ENCODE results near the gene RAB3B. TPM values are rescaled to one million over a fixed set of nuclear protein-coding genes. Genes with fewer than 3 reads are reported as not detected.

The RAB3B gene
- total and polyA plus RNA-seq, 2 donors = 0.07 to 0.24 TPM

DNA sequence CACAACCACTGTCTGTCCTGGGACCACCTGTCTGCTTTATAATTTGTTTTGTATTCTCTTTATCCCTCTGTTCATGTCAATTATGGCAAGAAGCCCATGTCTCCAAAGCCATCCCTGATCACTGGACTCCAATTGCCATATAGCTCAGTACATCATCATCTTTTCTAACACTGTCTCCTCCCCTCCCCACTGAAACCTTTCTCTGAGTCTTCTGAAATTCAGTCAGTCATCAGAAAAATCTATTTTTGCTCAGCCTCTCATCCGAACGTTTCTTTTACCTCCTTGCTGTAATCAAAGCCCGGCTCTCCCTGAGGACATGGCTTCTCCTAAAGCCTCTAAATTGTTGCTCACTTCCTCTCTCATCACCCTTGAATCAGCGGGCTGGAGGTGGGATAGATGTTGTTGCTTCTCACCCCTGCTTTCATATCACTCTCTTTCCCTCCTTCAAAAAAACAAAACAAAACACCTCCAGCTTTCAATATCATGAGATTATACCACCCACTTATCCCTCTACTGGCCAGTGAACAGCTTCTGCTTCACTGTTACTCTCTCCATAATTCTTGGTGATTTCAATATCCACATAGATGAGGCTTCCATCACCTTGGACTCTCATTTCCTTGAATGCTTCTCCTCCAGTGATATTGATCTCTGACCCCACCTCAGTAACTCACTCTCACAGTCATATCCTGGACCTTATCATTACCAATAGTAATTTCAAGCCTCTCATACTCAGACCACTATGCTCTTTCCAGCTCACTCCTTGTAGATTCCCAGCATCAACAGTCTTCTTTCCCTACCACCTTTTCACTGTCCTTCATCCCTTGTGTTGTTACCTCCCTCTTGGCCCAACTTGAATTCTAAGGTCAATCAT lies 27.8 kb downstream of the RAB3B start:
- 90% methylated on average over 4 of the region's 4 CpGs for WGBS

DNA sequence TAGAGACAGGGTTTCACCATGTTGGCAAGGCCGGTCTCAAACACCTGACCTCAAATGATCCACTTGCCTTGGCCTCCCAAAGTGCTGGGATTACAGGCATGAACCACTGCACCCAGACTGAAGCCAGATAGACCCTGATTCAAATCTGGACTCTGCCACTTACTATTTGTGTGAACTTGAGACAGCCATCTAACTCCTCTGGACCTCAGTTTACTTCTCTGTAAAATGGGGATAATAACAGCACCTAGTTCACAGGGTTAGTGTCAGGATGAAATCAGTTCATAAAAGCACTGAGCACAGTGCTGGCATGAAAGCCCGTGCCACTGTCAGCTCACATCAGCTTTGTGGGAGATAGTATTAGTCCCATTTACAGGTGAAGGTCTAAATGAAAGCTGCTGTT lies 28.5 kb downstream of the RAB3B start:
- Histone ChIP-seq H3K9me3 (ENCODE audit: control insufficient read depth in 2 of 2, insufficient read depth in 1 of 2, low read length in 1 of 2) (no peaks in the 10 kb centered on the region), H3K36me3 (ENCODE audit: control insufficient read depth in 2 of 2, insufficient read depth in 2 of 2, low read length in 1 of 2) (no peaks in the 10 kb centered on the region), H3K27ac (ENCODE audit: low read depth in 1 of 2, low read length in 1 of 2) (no peak overlapping the region), H3K4me3 (ENCODE audit: low read length in 2 of 2) (no peak overlapping the region), H3K4me1 (ENCODE audit: control insufficient read depth in 2 of 2, insufficient read depth in 2 of 2, low read length in 2 of 2) (no peaks in the 10 kb centered on the region), H3K27me3 (ENCODE audit: control insufficient read depth in 2 of 2, insufficient read depth in 1 of 2, low read length in 1 of 2) (no peaks in the 10 kb centered on the region)
- no peak for DNase-seq (ENCODE audit: low read depth in 6 of 9, low spot score in 9 of 9)
- WGBS = 98% methylated on average over 2 of the region's 2 CpGs

More for the DNA sequence above, 27.8 kb downstream of the RAB3B start:
- Histone ChIP-seq H3K4me1 (ENCODE audit: control insufficient read depth in 2 of 2, insufficient read depth in 2 of 2, low read length in 2 of 2) (no peaks in the 10 kb centered on the region), H3K4me3 (ENCODE audit: low read length in 2 of 2) (no peak overlapping the region), H3K9me3 (ENCODE audit: control insufficient read depth in 2 of 2, insufficient read depth in 1 of 2, low read length in 1 of 2) (no peaks in the 10 kb centered on the region), H3K27ac (ENCODE audit: low read depth in 1 of 2, low read length in 1 of 2) (no peak overlapping the region), H3K36me3 (ENCODE audit: control insufficient read depth in 2 of 2, insufficient read depth in 2 of 2, low read length in 1 of 2) (no peaks in the 10 kb centered on the region), H3K27me3 (ENCODE audit: control insufficient read depth in 2 of 2, insufficient read depth in 1 of 2, low read length in 1 of 2) (no peaks in the 10 kb centered on the region)
- no peak for DNase-seq (ENCODE audit: low read depth in 6 of 9, low spot score in 9 of 9)

DNA sequence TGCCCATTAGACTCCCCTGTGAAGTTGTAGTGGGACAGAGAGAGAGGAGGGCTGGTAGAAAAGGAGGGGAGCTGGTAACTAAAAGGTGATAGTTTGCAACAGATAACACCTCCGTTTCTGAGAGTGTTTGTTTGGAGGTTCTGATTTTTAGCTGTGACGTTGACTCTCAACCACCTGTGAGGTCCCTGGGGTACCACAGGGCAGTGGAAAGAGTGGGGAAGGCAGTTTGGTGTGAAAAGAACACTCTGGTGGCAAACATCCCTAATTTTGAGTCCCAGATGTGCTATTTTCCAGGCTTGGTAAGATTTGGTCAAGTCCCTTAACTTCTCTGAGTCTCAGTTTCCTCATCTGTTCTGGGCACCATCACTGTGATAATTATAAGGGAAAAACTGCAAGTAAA lies 29.3 kb downstream of the RAB3B start:
- Histone ChIP-seq H3K4me1 (ENCODE audit: control insufficient read depth in 2 of 2, insufficient read depth in 2 of 2, low read length in 2 of 2) (no peaks in the 10 kb centered on the region), H3K27me3 (ENCODE audit: control insufficient read depth in 2 of 2, insufficient read depth in 1 of 2, low read length in 1 of 2) (no peaks in the 10 kb centered on the region)

DNA sequence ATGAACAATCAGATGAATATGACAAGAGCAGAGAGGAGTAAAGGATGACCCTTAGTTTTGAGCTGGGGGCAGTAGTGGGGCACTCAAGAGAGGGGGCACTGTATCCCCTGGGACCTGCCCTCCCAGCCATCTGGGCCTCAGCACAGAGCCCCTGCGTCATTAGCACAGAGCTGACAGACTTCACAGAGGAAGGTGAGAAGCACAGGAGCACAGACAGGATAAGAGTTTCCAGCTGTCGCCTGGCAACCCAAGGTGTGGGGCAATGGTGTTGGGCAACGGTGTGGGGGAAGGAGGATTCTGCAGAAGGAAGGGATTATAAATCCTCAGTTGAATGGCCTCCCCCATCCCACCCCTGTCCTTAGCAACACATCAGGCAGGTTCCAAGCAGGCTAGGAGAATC lies 30.2 kb downstream of the RAB3B start:
- DNase-seq (ENCODE audit: low read depth in 6 of 9, low spot score in 9 of 9) = no peak
- Histone ChIP-seq H3K9me3 (ENCODE audit: control insufficient read depth in 2 of 2, insufficient read depth in 1 of 2, low read length in 1 of 2) (no peaks in the 10 kb centered on the region), H3K36me3 (ENCODE audit: control insufficient read depth in 2 of 2, insufficient read depth in 2 of 2, low read length in 1 of 2) (no peaks in the 10 kb centered on the region), H3K4me3 (ENCODE audit: low read length in 2 of 2) (no peak overlapping the region), H3K27ac (ENCODE audit: low read depth in 1 of 2, low read length in 1 of 2) (no peak overlapping the region), H3K4me1 (ENCODE audit: control insufficient read depth in 2 of 2, insufficient read depth in 2 of 2, low read length in 2 of 2) (no peaks in the 10 kb centered on the region), H3K27me3 (ENCODE audit: control insufficient read depth in 2 of 2, insufficient read depth in 1 of 2, low read length in 1 of 2) (no peaks in the 10 kb centered on the region)
- WGBS = 70% methylated on average over 3 of the region's 3 CpGs

More for the DNA sequence above, 29.3 kb downstream of the RAB3B start:
- Histone ChIP-seq H3K36me3 (ENCODE audit: control insufficient read depth in 2 of 2, insufficient read depth in 2 of 2, low read length in 1 of 2) (no peaks in the 10 kb centered on the region), H3K4me3 (ENCODE audit: low read length in 2 of 2) (no peak overlapping the region), H3K9me3 (ENCODE audit: control insufficient read depth in 2 of 2, insufficient read depth in 1 of 2, low read length in 1 of 2) (no peaks in the 10 kb centered on the region), H3K27ac (ENCODE audit: low read depth in 1 of 2, low read length in 1 of 2) (no peak overlapping the region)
- WGBS = 78% methylated on average over 2 of the region's 2 CpGs
- no peak for DNase-seq (ENCODE audit: low read depth in 6 of 9, low spot score in 9 of 9)

DNA sequence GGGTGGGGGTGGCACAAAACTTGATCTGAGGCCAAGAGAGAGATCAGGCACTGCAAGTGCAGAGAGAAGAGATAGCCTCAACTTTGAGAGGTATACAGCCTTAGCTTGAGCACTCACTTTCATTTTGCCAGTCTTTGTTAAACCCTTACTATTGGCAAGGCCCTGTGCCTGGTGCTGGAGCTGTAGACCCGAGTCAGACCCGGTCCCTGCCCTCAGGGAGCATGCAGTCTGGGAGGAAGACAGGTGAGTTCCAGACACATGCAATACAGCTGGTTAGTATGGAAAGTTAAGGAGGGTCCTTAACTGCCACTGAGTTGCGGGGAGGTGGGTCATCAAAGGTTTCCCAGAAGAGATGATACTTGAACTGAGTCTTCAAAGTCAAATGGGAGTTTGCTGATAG lies 31.7 kb downstream of the RAB3B start:
- Histone ChIP-seq H3K4me3 (ENCODE audit: low read length in 2 of 2) (no peak overlapping the region), H3K4me1 (ENCODE audit: control insufficient read depth in 2 of 2, insufficient read depth in 2 of 2, low read length in 2 of 2) (no peaks in the 10 kb centered on the region), H3K9me3 (ENCODE audit: control insufficient read depth in 2 of 2, insufficient read depth in 1 of 2, low read length in 1 of 2) (no peaks in the 10 kb centered on the region), H3K27me3 (ENCODE audit: control insufficient read depth in 2 of 2, insufficient read depth in 1 of 2, low read length in 1 of 2) (no peaks in the 10 kb centered on the region), H3K36me3 (ENCODE audit: control insufficient read depth in 2 of 2, insufficient read depth in 2 of 2, low read length in 1 of 2) (no peaks in the 10 kb centered on the region), H3K27ac (ENCODE audit: low read depth in 1 of 2, low read length in 1 of 2) (no peak overlapping the region)
- no peak for DNase-seq (ENCODE audit: low read depth in 6 of 9, low spot score in 9 of 9)
- WGBS = 97% methylated on average over 3 of the region's 3 CpGs

DNA sequence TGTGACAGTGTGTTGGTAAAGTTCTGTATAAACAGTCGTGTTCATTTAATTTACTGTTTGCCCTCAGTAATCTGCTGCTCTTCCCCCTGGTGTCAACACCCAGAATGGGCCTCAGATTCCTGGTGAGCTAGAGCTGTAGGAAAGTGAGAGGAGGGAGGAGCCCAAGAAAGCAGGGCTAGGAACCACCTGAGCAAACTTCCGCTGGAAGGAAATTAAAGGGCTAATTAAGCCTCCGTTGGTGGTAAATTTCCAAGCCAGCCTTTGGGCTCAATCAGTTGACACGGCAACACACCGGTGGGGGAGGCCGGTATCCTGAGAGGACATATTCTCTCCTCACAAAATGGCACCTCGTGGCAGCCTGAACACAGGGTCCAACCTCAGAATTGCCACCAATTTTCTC lies 32.9 kb downstream of the RAB3B start:
- DNase-seq (ENCODE audit: low read depth in 6 of 9, low spot score in 9 of 9) = no peak
- H3K9me3 ChIP-seq (ENCODE audit: control insufficient read depth in 2 of 2, insufficient read depth in 1 of 2, low read length in 1 of 2) = no peaks in the 10 kb centered on the region
- H3K4me3 ChIP-seq (ENCODE audit: low read length in 2 of 2) = no peak overlapping the region
- no peak overlapping the region for H3K27ac ChIP-seq (ENCODE audit: low read depth in 1 of 2, low read length in 1 of 2)
- H3K27me3 ChIP-seq (ENCODE audit: control insufficient read depth in 2 of 2, insufficient read depth in 1 of 2, low read length in 1 of 2) = no peaks in the 10 kb centered on the region
- H3K4me1 ChIP-seq (ENCODE audit: control insufficient read depth in 2 of 2, insufficient read depth in 2 of 2, low read length in 2 of 2) = no peaks in the 10 kb centered on the region
- no peaks in the 10 kb centered on the region for H3K36me3 ChIP-seq (ENCODE audit: control insufficient read depth in 2 of 2, insufficient read depth in 2 of 2, low read length in 1 of 2)
- 88% methylated on average over 7 of the region's 7 CpGs for WGBS

DNA sequence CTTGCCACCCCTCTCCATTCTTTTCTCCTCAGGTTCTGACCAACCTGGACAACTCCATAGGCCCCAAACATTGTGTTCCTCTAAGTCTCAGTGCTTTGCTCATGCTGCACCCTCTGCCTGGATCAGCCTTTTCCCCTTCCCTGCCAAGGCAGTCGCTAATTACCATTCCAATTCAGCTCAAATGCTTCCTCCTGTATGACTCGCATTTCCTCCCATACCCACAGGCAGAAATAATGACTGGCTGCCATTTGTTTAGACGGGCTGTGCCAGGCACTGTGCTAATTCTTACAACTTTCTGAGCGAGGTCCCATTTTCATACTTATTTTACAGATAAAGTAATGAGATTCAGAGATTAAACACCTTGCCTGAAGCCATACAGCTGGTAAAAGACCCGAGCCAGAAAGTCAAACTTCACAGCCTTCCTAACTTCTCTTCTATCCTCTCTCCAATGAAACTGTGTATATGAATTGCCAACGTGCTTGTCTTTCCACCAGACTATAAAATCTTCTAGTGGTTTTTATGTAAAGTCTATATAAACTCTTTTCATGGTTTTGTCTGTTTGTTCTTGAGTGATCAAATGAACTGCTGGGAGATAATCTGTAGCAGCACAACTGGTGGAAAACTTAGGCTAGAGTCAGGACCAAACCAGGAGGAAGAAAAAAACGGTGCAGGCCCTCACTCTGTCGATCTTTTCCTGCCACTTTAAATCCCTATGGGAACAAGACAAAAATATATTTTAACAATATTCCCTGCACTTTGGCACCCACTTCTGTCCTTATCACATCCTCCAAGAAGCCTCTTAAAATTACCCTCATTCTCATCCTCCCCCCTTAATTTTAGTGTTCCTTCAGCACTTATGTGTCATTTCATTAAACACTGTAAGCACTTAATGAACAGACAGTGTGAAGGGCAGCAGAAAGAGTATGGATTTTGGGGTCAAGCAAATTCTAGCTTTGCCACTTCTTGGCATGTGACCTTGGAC lies 33.7 kb downstream of the RAB3B start:
- H3K36me3 ChIP-seq (ENCODE audit: control insufficient read depth in 2 of 2, insufficient read depth in 2 of 2, low read length in 1 of 2) = no peaks in the 10 kb centered on the region
- H3K4me1 ChIP-seq (ENCODE audit: control insufficient read depth in 2 of 2, insufficient read depth in 2 of 2, low read length in 2 of 2) = no peaks in the 10 kb centered on the region
- DNase-seq (ENCODE audit: low read depth in 6 of 9, low spot score in 9 of 9) = no peak
- H3K4me3 ChIP-seq (ENCODE audit: low read length in 2 of 2) = no peak overlapping the region
- H3K27me3 ChIP-seq (ENCODE audit: control insufficient read depth in 2 of 2, insufficient read depth in 1 of 2, low read length in 1 of 2) = no peaks in the 10 kb centered on the region
- H3K9me3 ChIP-seq (ENCODE audit: control insufficient read depth in 2 of 2, insufficient read depth in 1 of 2, low read length in 1 of 2) = no peaks in the 10 kb centered on the region
- no peak overlapping the region for H3K27ac ChIP-seq (ENCODE audit: low read depth in 1 of 2, low read length in 1 of 2)
- WGBS = 51% methylated on average over 8 of the region's 8 CpGs

DNA sequence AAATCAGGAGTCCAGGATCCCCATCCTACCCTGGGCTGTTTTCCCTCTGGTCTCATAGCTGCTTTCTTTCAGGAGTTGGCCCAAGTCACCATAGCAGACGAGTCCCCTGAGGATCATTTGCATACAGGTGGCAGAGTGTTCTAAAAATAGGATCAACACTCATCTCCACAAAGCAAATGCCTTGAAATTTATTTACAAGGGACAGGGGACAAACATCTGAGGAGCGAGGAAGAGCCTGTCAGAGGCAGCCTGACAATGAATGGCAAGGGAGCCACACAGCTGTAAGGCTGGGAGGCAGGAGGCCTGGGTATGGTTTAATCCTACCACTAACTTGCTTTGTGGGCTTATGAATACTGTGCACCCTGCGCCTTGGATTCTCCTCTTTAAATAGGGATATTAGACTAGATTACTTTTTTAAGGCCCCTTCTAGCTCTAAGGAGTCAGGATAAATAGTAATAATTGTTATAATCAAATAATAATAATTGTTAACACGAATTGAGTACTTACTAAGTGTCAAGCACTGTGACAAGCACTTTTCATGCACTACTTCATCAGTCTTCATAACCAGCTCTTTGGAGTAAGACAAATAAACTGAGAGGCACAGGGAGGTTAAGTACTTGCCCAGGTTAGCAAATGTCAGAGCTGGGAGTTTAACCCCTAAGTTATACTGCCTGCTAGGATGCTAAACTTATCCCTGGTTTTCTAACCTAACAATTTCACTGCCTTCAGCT lies 34.5 kb downstream of the RAB3B start:
- Histone ChIP-seq H3K9me3 (ENCODE audit: control insufficient read depth in 2 of 2, insufficient read depth in 1 of 2, low read length in 1 of 2) (no peaks in the 10 kb centered on the region), H3K4me1 (ENCODE audit: control insufficient read depth in 2 of 2, insufficient read depth in 2 of 2, low read length in 2 of 2) (no peaks in the 10 kb centered on the region), H3K27ac (ENCODE audit: low read depth in 1 of 2, low read length in 1 of 2) (no peak overlapping the region), H3K27me3 (ENCODE audit: control insufficient read depth in 2 of 2, insufficient read depth in 1 of 2, low read length in 1 of 2) (no peaks in the 10 kb centered on the region), H3K36me3 (ENCODE audit: control insufficient read depth in 2 of 2, insufficient read depth in 2 of 2, low read length in 1 of 2) (no peaks in the 10 kb centered on the region), H3K4me3 (ENCODE audit: low read length in 2 of 2) (no peak overlapping the region)
- 93% methylated on average over 4 of the region's 4 CpGs for WGBS
- DNase-seq (ENCODE audit: low read depth in 6 of 9, low spot score in 9 of 9) = no peak

All from thymus (tissue), 11 donors.